ENCODE measurements around the gene NUCKS1. TPM values are rescaled to one million over a fixed set of nuclear protein-coding genes. Genes with fewer than 3 reads are reported as not detected.

NUCKS1 gene
- total RNA-seq, 1 experiment from 2014 or later, result 427 TPM

- no peak overlapping the region for H3K27ac ChIP-seq (ENCODE audit: insufficient read length, low read depth, low read length)
- no peak overlapping the region for H4K5ac ChIP-seq (ENCODE audit: insufficient read length, low read depth, low read length)
- no peaks in the 10 kb centered on the region for H3K9me3 ChIP-seq (ENCODE audit: control insufficient read depth, low read depth, low read length)
- H4K8ac ChIP-seq (replicated peaks; ENCODE audit: insufficient read length, low read depth, low read length), result no peak overlapping the region
- H3K4me1 ChIP-seq (ENCODE audit: insufficient read depth, low read length), result peaks cover 4% of the 10 kb centered on the region; the same call in 1 of the 2 replicates
- Mint-ChIP-seq H3K4me1 (peaks cover 60 to 65% of the 10 kb centered on the region in 2 experiments), H3K4me3 (peak overlapping the region; percentile 74 to 88), H3K36me3 (ENCODE audit: insufficient read depth in 1 of 3, low read depth in 3 of 3) (no peaks in the 10 kb centered on the region; a peak in 3 of 7 replicates), H3K27ac (0 out of 7 replicates have a peak overlapping the region, but pooled peaks of 1 of the 3 experiments have one; percentile 22), H3K9me3 (no peaks in the 10 kb centered on the region; a peak in 1 of 5 replicates), H3K27me3 (ENCODE audit: low read depth) (peaks cover 9% of the 10 kb centered on the region)
- no peak overlapping the region for H2AK5ac ChIP-seq (ENCODE audit: insufficient read length, low read length)
- peaks cover 8% of the 10 kb centered on the region for H3K23me2 ChIP-seq (ENCODE audit: insufficient read length, low read depth, low read length, poor library complexity, severe bottlenecking)
- no peaks in the 10 kb centered on the region for H4K20me1 ChIP-seq (ENCODE audit: control insufficient read depth, insufficient read depth, insufficient read length)
- H2BK20ac ChIP-seq (ENCODE audit: low read depth, low read length, poor library complexity, severe bottlenecking), result no peak overlapping the region
- no peak overlapping the region for H2AFZ ChIP-seq (ENCODE audit: low read length)
- no peak overlapping the region for H3K9ac ChIP-seq (ENCODE audit: extremely low read depth, insufficient read length, low read length)
- H2BK15ac ChIP-seq (ENCODE audit: low read depth, low read length), result no peak overlapping the region
- H3K79me2 ChIP-seq (ENCODE audit: insufficient read depth, low read length), result no peaks in the 10 kb centered on the region; the same call in 1 of the 2 replicates
- no CpG with 5 or more reads among the region's 10 CpGs for WGBS (ENCODE audit: extremely low coverage, insufficient read length, low lambda C conversion rate)
- DNase-seq, result no peak
- no peak overlapping the region for H3K4ac ChIP-seq (ENCODE audit: low read depth, low read length)
- no peaks in the 10 kb centered on the region for H3K79me1 ChIP-seq (ENCODE audit: insufficient read depth, low read depth, low read length, poor library complexity, severe bottlenecking)
- peak overlapping the region; percentile 69; the same call in 1 of the 2 replicates for H3K14ac ChIP-seq (ENCODE audit: insufficient read depth, low read length)
- no peak overlapping the region for H3K23ac ChIP-seq (ENCODE audit: insufficient read length, low read depth, low read length)
- H3K56ac ChIP-seq (ENCODE audit: insufficient read length, low read depth, low read length), result no peak overlapping the region
- no peak overlapping the region for H3K18ac ChIP-seq (ENCODE audit: insufficient read length, low read depth, low read length)
- H3K4me2 ChIP-seq (ENCODE audit: insufficient read depth, insufficient read length, low read length), result peak overlapping the region; percentile 88
- H2BK120ac ChIP-seq (ENCODE audit: low read depth, low read length, poor library complexity, severe bottlenecking), result no peak overlapping the region
- no peak overlapping the region for H2BK12ac ChIP-seq (ENCODE audit: insufficient read length, low read depth, low read length)
- H3T11ph ChIP-seq (ENCODE audit: low read length), result no peak overlapping the region
- no peaks in the 10 kb centered on the region for H3K27me3 ChIP-seq (ENCODE audit: insufficient read depth, low read length)
- no peak for TF ChIP-seq CTCF (conservative IDR thresholded peaks at IDR 0.05)
- no peak overlapping the region for H4K91ac ChIP-seq (ENCODE audit: insufficient read length, low read depth, low read length)
- no peak overlapping the region for H2BK5ac ChIP-seq (ENCODE audit: insufficient read length, low read length)
Observed at GRCh38 chr1:205678286-205679111, 71.5 kb downstream of the NUCKS1 start.

All from H9 (cell line).